IMR-90 (cell line): ENCODE data around the gene HSF2BP. TPM values are rescaled to one million over a fixed set of nuclear protein-coding genes. Genes with fewer than 3 reads are reported as not detected.

Experiments
- ATAC-seq: fragments of 200-7000 bp; cut with Tn5 transposase; 2 replicates; pipeline ENCODE4 v1.9.1; 2020; ENCODE audit warnings: low read depth, mild to moderate bottlenecking, moderate library complexity
- BruUV-seq: library from RNA; stranded (reverse); fragments of 400-500 nt; replicated peaks from 2 replicates; lab custom pipeline; 2021; lab: Mats Ljungman, UMichigan
- CTCF ChIA-PET: fragments of 300-600 bp; formaldehyde crosslinking; extraction: SDS; loops from one replicate; lab custom pipeline; 2021; ENCODE audit warnings: antibody characterized with exemption; lab: Yijun Ruan, JAX
- POLR2A ChIA-PET: fragments of 300-600 bp; sonication (Branson Sonifier 250); formaldehyde crosslinking; loops from one replicate; lab custom pipeline; 2022; ENCODE audit warnings: antibody characterized with exemption; ENCODE audit not compliant: unreplicated experiment; lab: Charles Lee
- DNase-seq: peaks from one replicate; pipeline ENCODE4 v3.0.0; 2013
- H2AFZ ChIP-seq: replicated peaks from 2 replicates; pipeline ENCODE3; 2013; ENCODE audit warnings: low read length, mild to moderate bottlenecking; ENCODE audit not compliant: poor library complexity
- H2AK5ac ChIP-seq: 2 replicates; pipeline ENCODE4 v1.6.1; 2013; ENCODE audit warnings: low read depth, low read length, inconsistent platforms
- H2AK9ac ChIP-seq: replicated peaks from 2 replicates; pipeline ENCODE3; 2013; ENCODE audit warnings: mild to moderate bottlenecking, low read depth, low read length, moderate library complexity; ENCODE audit not compliant: poor library complexity
- H2BK120ac ChIP-seq: 2 replicates; pipeline ENCODE4 v1.6.1; 2013; ENCODE audit warnings: low read depth, low read length, inconsistent platforms
- H2BK15ac ChIP-seq: 3 replicates; pipeline ENCODE4 v1.6.1; 2013; ENCODE audit warnings: low read depth, low read length, inconsistent platforms
- H2BK20ac ChIP-seq: 2 replicates; pipeline ENCODE4 v1.6.1; 2013; ENCODE audit warnings: low read depth, mild to moderate bottlenecking, inconsistent platforms, low read length, moderate library complexity
- H2BK5ac ChIP-seq: 2 replicates; pipeline ENCODE4 v1.6.1; 2013; ENCODE audit warnings: mild to moderate bottlenecking, low read depth, low read length, inconsistent platforms; ENCODE audit not compliant: poor library complexity, severe bottlenecking
- H3K14ac ChIP-seq: replicated peaks from 2 replicates; pipeline ENCODE4 v1.6.1; 2013; ENCODE audit warnings: low read depth, low read length, inconsistent platforms
- H3K18ac ChIP-seq: 2 replicates; pipeline ENCODE4 v1.6.1; 2013; ENCODE audit warnings: low read depth, low read length, control low read depth
- H3K23ac ChIP-seq: 2 replicates; pipeline ENCODE4 v1.6.1; 2013; ENCODE audit warnings: low read depth, low read length, inconsistent platforms
- H3K27ac ChIP-seq: 2 replicates; pipeline ENCODE4 v1.5.1; 2013; ENCODE audit warnings: mild to moderate bottlenecking, control low read depth, low read length; ENCODE audit not compliant: insufficient read depth
- H3K27me3 ChIP-seq: 2 replicates; pipeline ENCODE4 v1.6.1; 2013; ENCODE audit warnings: low read length; ENCODE audit not compliant: control insufficient read depth, insufficient read depth
- H3K36me3 ChIP-seq: 2 replicates; pipeline ENCODE4 v1.6.1; 2013; ENCODE audit warnings: low read length, mixed read lengths; ENCODE audit not compliant: control insufficient read depth, insufficient read depth
- H3K4ac ChIP-seq: 2 replicates; pipeline ENCODE4 v1.6.1; 2013; ENCODE audit warnings: low read depth, low read length, inconsistent platforms
- H3K4me1 ChIP-seq: 2 replicates; pipeline ENCODE4 v1.6.1; 2013; ENCODE audit warnings: low read length, mixed read lengths; ENCODE audit not compliant: control insufficient read depth, insufficient read depth
- H3K4me2 ChIP-seq: 2 replicates; pipeline ENCODE4 v1.6.1; 2013; ENCODE audit warnings: low read depth, mild to moderate bottlenecking, control low read depth, low read length, moderate library complexity
- H3K4me3 ChIP-seq: 2 replicates; pipeline ENCODE4 v1.5.1; 2013; ENCODE audit warnings: low read depth, mild to moderate bottlenecking, control low read depth, low read length, moderate library complexity; ENCODE audit not compliant: insufficient read depth
- H3K56ac ChIP-seq: 2 replicates; pipeline ENCODE4 v1.6.1; 2013; ENCODE audit warnings: low read length, inconsistent platforms; ENCODE audit not compliant: insufficient read depth; ENCODE audit errors: extremely low read depth
- H3K79me1 ChIP-seq, 2 experiments: 2 replicates each; pipeline ENCODE4 v1.6.1; 2013; ENCODE audit warnings: low read length in 2 of 2, inconsistent platforms in 1 of 2, low read depth in 1 of 2
- H3K9ac ChIP-seq: 2 replicates; pipeline ENCODE4 v1.6.1; 2013; ENCODE audit warnings: low read depth, low read length, control low read depth
- H3K9me1 ChIP-seq: 2 replicates; pipeline ENCODE4 v1.6.1; 2013; ENCODE audit warnings: low read length, inconsistent platforms; ENCODE audit not compliant: insufficient read depth
- H3K9me3 ChIP-seq: 2 replicates; pipeline ENCODE4 v1.6.1; 2013; ENCODE audit warnings: low read length; ENCODE audit not compliant: control insufficient read depth, insufficient read depth
- H4K20me1 ChIP-seq: 2 replicates; pipeline ENCODE4 v1.6.1; 2013; ENCODE audit warnings: low read length, inconsistent platforms; ENCODE audit not compliant: insufficient read depth
- H4K5ac ChIP-seq: 2 replicates; pipeline ENCODE4 v1.6.1; 2013; ENCODE audit warnings: mild to moderate bottlenecking, low read depth, low read length, control low read depth
- H4K8ac ChIP-seq, 2 experiments: 2 replicates each; pipeline ENCODE4 v1.6.1; 2013; ENCODE audit warnings: low read depth in 2 of 2, low read length in 2 of 2, control low read depth in 1 of 2, inconsistent platforms in 1 of 2
- H4K91ac ChIP-seq: 2 replicates; pipeline ENCODE4 v1.6.1; 2013; ENCODE audit warnings: low read depth, low read length, inconsistent platforms; ENCODE audit not compliant: insufficient read depth
- BHLHE40 ChIP-seq: fragments of 150-350 bp; IDR thresholded peaks from 2 replicates; pipeline ENCODE4 v1.6.1; 2016; ENCODE audit warnings: mild to moderate bottlenecking, low read depth, low read length
- CEBPB ChIP-seq: IDR thresholded peaks from 2 replicates; pipeline ENCODE4 v1.6.1; 2012; ENCODE audit warnings: low read depth, low read length, improper control_type of control experiment
- CHD1 ChIP-seq: IDR thresholded peaks from 2 replicates; pipeline ENCODE4 v1.6.1; 2012; ENCODE audit warnings: low read depth, low read length, improper control_type of control experiment
- CTCF ChIP-seq: conservative IDR thresholded peaks from 2 replicates; pipeline ENCODE4 v1.5.1; 2012; ENCODE audit warnings: mild to moderate bottlenecking, low read depth, low read length, improper control_type of control experiment
- MAFK ChIP-seq: IDR thresholded peaks from 2 replicates; pipeline ENCODE4 v1.6.1; 2012; ENCODE audit warnings: low read depth, low read length, improper control_type of control experiment
- MAZ ChIP-seq: IDR thresholded peaks from 2 replicates; pipeline ENCODE4 v1.6.1; 2012; ENCODE audit warnings: low read depth, mild to moderate bottlenecking, low read length, improper control_type of control experiment, moderate library complexity, borderline replicate concordance
- SMC3 ChIP-seq: fragments of 150-350 bp; IDR thresholded peaks from 2 replicates; pipeline ENCODE4 v1.6.1; 2016; ENCODE audit warnings: low read depth, mild to moderate bottlenecking, antibody characterized with exemption, low read length, moderate library complexity
- WGBS, 2 experiments: methylation state at CpG; one replicate each; pipeline versions ENCODE4 v1.1.5 to v1.1.7; 2013; ENCODE audit warnings: missing lambda C conversion rate in 2 of 2; ENCODE audit not compliant: insufficient read length in 1 of 2; ENCODE audit errors: extremely low coverage in 2 of 2; 5-methylcytosine and 5-hydroxymethylcytosine counted together
- dilution Hi-C: fragments of 300-500 bp; cut with HindIII; formaldehyde crosslinking; loops from one replicate; pipeline ENCODE4 v1.14.3; 2018; ENCODE audit warnings: low sequenced_read_pairs; ENCODE audit not compliant: unreplicated experiment
- in situ Hi-C: fragments of 300-500 bp; cut with MboI; formaldehyde crosslinking; loops from 3 replicates; pipeline ENCODE4 v1.14.3; 2019; ENCODE audit warnings: low sequenced_read_pairs, inconsistent platforms, mixed read lengths
- intact Hi-C: fragments of 100-400 bp; cut with micrococcal nuclease; formaldehyde crosslinking; loops from 2 replicates; pipeline ENCODE4 v1.10.0; 2022
- polyA plus RNA-seq, 3 experiments: library from polyadenylated mRNA; depleted of rRNA; stranded (reverse); fragments of >200 nt; gene quantifications; 2 replicates each; pipeline ENCODE4 v1.2.3, GENCODE V29; 2012; ENCODE audit warnings: low replicate concordance in 1 of 3
- total RNA-seq: library from RNA; depleted of rRNA; stranded (reverse); fragments of >200 nt; gene quantifications from 2 replicates; pipeline ENCODE4 v1.2.3, GENCODE V29; 2012

Gene HSF2BP
- total and polyA plus RNA-seq, 2 of the 4 experiments (the other 2 are of a cell fraction): 0.87 to 0.90 TPM

- Histone ChIP-seq H3K27ac (no peak overlapping the region), H3K14ac (no peak overlapping the region), H2AK5ac (no peak overlapping the region), H2AK9ac (no peak overlapping the region), H3K4ac (no peak overlapping the region), H4K91ac (no peak overlapping the region), H3K56ac (no peak overlapping the region), H2BK5ac (no peak overlapping the region), H4K5ac (no peak overlapping the region), H2BK15ac (no peak overlapping the region), H3K9ac (no peak overlapping the region), H2BK20ac (no peak overlapping the region), H4K20me1 (no peaks in the 10 kb centered on the region), H3K9me1 (no peaks in the 10 kb centered on the region; the same call in 1 of the 2 replicates), H3K4me3 (no peak overlapping the region), H3K4me1 (no peaks in the 10 kb centered on the region), H3K36me3 (peaks cover 76% of the 10 kb centered on the region), H3K27me3 (no peaks in the 10 kb centered on the region), H3K9me3 (no peaks in the 10 kb centered on the region), H2AFZ (no peak overlapping the region), H3K23ac (no peak overlapping the region), H2BK120ac (no peak overlapping the region), H3K18ac (no peak overlapping the region), H3K79me1 (0 out of 4 replicates have a peak, but pooled peaks cover 0 to 3% of the 10 kb centered on the region in 2 experiments), H4K8ac (no peak overlapping the region), H3K4me2 (no peak overlapping the region)
- no TSS peak for BruUV-seq
- 95% methylated on average over 3 of the region's 12 CpGs; no CpG with 5 or more reads in 1 of the 2 experiments for WGBS, 2 experiments
- no peak for ATAC-seq
- ChIA-PET CTCF (no interaction called here), POLR2A (no interaction called here)
- intact Hi-C loops (no loop called here), dilution Hi-C loops (no loop called here), in situ Hi-C loops (no loop called here)
- TF ChIP-seq CEBPB (no peak), CTCF (no peak), CHD1 (no peak), BHLHE40 (no peak), MAFK (no peak), MAZ (no peak), SMC3 (no peak)
- no peak for DNase-seq
These were observed 29.6 kb upstream of the HSF2BP start for GRCh38 chr21:43688906-43689305.
